Activated CD4-positive, alpha-beta T cell treated with anti-CD3 and anti-CD28 coated beads for 4 hours (primary cell): ENCODE measurements around the gene BARHL1.

ENCODE experiments used
- DNase-seq, 2 donors: peaks; one replicate each; pipeline ENCODE4 v3.0.0-alpha.2; 2020

Gene BARHL1

GRCh38 chr9:132588501-132589147, 6.2 kb downstream of the BARHL1 start:
- DNase-seq, result no peak

DNA sequence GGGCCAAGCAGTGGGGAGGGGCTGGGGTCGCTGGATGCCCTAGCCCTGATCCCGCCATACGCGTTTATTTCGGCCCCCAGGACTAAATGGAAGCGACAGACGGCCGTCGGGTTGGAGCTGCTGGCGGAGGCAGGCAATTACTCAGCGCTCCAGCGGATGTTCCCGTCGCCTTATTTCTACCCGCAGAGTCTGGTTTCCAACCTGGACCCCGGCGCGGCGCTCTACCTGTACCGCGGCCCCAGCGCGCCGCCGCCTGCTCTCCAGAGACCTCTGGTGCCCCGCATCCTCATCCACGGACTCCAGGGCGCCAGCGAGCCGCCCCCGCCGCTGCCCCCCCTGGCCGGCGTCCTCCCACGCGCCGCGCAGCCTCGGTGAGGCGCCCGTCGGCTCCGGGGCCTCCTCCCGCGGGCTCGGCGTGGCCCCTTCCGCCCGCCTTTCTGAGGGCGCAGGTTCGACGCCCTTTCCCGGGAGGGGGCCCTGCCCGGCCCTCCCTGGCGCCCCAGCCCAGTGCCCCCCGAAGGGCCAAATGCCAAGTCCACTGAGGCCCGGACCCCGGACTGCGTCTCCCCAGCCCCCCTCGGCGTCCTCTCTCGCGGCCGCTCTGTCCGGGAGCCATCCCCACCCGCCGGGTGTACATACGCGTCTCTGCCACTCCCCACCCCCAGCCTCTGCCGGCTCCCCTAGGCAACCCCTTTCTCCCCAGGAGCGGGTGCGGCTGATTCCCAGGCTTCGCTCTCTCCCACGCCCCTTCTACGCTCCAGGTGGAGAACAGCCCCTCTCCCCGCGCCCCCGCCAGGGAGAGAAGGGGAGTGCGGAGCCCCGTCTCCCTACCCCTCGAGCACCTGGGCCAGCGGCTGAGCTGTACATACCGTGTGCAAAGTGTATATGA, 7.0 kb downstream of the BARHL1 start:
- DNase-seq, result no peak

DNA sequence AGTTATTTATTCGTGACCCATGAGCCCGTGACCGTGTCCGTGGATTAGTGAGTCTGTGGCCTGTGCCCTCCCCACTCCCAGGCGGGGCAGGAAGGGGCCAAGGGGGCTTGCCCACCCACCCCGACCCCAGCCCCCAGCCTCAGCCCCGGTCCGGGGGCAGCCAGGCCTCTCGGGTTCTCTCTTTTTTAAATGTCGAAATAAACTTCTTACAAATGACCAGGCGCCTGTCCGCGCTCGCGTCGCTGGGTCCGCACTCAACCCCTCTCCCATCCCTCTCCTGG, 7.6 kb downstream of the BARHL1 start:
- no peak for DNase-seq

DNA sequence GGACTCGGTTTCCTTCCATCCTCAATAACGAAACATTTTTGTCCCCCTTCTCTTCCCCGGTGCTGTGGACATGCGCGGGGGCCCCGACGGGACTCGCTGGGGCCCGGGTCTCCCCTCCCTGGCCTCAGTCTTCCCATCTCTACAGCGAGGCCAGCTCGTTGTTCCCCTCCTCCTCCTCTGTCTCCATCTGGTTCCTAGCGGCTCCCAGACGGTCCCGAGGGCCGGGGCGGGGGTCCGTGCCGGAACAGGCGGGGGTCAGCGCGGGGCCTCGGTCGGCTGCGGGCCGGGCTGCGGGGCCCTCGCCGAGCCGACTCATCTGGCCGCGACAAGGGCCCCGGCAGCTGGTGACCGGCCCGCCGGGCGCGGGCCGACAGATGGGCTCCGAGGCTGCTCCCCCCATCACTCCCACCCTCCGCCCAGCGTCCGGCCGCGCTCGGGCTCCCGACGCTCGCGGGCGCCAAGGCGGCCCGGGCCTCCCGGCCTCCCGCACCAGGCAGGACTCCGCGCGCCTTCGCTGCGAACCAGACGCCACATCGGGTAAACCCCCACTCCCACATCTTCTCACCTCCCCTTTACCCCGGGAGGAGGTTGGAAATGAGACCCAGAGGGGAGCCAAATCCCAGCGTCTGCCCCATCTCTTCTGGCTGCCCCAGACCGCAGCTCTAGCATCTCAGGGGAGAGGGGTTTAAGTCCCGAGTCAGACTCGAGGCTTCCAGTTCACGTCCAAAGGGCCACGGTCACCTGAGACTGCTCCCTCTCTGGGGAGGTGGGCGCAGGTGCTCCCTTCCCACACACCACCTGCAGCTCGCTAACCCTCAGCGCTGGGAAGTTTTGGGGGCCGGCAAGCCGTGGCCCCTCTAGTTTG, 8.1 kb downstream of the BARHL1 start:
- no peak for DNase-seq

- no peak for DNase-seq
Observed at GRCh38 chr9:132591244-132591643, 8.8 kb downstream of the BARHL1 start.

- DNase-seq, result no peak
Observed at GRCh38 chr9:132591751-132592314, 9.4 kb downstream of the BARHL1 start.

DNA sequence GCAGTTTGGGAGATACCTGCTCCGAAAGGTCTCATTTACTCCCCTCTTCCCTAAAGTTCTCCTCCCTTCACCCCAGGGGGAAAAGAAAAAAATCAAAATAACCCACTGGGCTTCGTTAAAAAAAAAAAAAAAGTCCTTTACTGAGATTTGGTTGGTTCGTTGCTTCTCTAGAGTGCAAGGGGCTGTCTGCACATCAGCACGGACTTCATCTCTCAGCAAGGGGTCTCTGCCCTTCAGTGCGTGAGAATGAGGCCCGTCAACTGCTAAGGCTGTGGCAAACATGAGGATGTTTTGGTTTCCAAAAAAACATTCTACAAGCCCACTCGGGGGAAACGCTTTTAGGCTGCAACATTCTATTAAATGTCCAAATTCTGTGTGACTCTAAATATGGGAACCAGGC, 10.0 kb downstream of the BARHL1 start:
- no peak for DNase-seq

- no peak for DNase-seq
Observed at GRCh38 chr9:132594412-132594811, 12.0 kb downstream of the BARHL1 start.

DNA sequence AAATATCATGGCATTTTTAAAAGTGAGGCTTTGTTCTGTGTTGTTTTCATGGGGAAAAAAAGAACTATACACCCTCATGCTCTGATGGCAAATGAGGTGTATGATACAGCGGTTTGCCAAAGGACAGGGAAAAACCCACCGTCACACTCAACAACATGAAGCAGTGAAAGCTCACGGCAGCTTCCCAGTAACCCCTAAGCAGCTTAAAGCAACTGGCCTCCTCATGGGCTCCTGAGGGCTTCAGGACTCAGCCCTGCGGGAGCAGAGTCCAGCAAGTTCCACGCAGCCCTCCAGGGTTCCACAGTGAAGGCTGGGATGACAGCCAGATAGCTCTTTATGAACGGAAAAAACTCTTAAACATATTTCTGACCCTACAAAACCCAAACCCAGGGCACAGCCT, 12.9 kb downstream of the BARHL1 start:
- DNase-seq, result no peak

- no peak for DNase-seq
Observed at GRCh38 chr9:132596200-132596599, 13.8 kb downstream of the BARHL1 start.

GRCh38 chr9:132597073-132597775, 14.8 kb downstream of the BARHL1 start:
- no peak for DNase-seq

DNA sequence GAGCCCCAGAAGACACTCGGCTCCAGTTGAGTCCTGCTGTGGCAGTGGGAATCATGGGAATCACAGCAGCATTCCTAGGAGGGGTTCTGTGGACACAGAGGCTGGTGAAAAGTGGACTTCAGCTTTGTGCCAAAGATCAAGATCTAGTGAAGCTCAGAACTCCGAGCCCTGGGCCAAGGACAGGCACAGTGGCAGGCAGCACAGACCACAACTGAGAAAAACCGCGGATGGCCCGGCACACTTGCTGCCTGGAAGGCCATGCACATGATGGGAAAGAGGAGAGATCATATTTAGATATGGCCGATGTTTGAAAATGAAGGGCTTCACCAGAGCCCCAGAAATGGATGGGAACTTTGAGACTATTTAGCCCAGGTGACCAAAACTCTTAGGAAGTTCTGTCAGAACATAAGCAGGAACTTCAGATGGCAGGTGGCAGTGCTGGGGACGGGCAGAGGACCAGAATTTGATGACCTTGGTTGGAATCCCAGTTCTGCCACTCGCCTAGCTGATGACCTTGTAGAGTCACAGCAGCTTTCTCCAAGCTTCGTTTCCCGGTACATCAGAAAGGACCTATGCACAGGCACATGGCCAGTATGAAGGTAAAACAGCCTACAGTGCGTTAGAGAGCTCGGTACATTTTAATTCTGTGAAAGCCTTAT, 18.0 kb downstream of the BARHL1 start:
- DNase-seq, result no peak

- no peak for DNase-seq
Observed at GRCh38 chr9:132602207-132602606, 19.8 kb downstream of the BARHL1 start.

GRCh38 chr9:132605387-132605786, 23.0 kb downstream of the BARHL1 start:
- no peak for DNase-seq

DNA sequence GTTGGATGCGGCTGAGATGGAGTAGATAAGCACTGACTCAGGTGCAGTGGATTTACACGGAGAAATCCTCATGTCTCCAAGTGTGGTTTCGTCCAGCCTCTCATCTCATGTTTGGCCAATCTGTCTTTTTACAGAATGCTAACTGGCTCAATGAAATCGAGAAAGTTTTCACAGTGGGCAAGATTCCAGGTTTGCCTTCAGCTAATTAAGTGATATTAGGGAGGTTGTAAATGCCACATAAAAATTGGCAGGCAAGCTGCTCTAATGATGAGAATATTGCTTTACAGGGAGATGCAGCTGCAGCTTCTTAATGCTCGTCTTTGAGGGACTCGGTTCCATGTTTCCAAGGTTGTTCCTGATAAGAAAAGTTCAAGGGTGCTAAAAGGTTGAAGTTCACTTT, 23.7 kb downstream of the BARHL1 start:
- no peak for DNase-seq

DNA sequence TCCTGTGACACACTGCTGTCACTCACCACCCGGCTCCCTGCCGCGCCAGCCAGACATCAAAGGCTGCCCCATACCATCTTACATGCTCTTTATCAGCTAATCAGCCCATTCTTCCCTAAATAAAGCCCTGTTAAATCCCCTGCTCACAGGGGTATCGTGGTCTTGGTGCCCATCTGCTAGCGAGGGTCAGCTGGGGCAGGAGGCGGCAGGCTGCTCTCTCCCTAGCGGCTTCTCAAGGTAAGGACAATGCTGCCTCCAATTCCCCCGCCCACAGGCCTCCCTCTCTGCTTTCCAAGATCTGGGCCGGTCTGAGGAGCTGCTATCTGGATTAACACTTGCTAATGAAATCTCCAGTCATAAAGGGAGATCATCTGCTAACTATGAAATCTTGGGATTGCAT, 26.8 kb downstream of the BARHL1 start:
- DNase-seq, result no peak

DNA sequence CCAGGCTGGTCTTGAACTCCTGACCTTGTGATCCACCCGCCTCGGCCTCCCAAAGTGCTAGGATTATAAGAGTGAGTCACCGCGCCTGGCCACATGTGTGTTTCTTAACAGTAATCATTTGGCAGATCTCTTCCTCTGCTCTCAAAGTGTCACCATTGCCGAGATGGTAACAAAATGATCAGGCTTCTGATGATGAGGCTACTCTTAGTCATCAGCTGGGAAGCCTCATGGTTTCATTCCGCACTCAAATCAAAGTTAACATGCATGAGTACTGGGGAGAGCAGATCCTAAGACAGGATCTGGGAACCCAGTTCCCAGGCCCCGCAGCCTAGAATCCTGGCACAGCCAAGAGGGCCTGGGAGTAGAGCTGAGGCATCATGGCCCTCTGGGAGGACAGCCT, 27.4 kb downstream of the BARHL1 start:
- no peak for DNase-seq

GRCh38 chr9:132610661-132611060, 28.3 kb downstream of the BARHL1 start:
- no peak for DNase-seq

- DNase-seq, result no peak
Observed at GRCh38 chr9:132614324-132614723, 31.9 kb downstream of the BARHL1 start.

DNA sequence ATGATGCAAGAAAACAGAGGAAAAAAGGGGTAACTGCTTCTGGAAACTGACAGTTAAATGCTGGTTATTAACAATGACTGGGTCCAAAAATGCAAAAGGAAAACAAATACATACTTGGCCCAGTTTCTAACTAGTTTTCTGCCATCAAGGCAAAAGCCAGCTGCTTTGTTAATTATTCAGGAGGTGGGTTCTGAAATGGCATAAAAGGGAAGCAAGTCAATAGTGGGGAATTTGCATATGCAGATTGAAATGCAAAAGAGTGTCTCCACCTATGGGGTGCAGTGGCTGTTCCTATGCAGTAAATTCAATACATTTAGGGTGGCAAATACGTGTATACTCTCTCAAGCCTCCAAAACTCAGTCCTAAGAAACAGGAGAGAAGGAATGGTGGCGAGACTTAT, 33.4 kb downstream of the BARHL1 start:
- no peak for DNase-seq

DNA sequence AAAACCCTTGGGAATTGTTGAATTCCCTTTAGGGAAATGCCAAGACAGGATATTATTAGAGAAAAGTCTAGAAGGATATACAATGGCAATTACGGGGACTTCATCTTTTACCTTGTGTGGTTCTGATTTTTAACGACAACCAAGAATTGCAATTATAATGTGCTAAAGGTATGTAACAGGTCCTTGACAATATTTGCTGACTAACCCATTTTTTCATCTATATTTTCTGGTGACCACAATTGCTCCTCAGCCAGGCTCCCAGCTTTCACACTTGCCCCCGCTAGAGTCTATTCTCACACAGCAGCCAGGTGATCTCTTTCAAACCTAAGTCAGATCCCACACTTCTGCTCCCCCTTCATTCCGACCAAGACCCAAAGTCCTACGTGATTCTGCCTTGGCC, 34.3 kb downstream of the BARHL1 start:
- DNase-seq, result no peak

- no peak for DNase-seq
Observed at GRCh38 chr9:132622159-132622558, 39.8 kb downstream of the BARHL1 start.
